OCI-LY3 (cell line): Measurements from ENCODE around the gene MRTFA.

Source experiments
- H2AFZ ChIP-seq: fragments of 200-600, 300-600 bp; shearing (Covaris generic); 2 replicates; pipeline ENCODE4 v1.6.0; 2014; ENCODE audit warnings: antibody characterized with exemption, low read depth, low read length
- H3K27ac ChIP-seq: fragments of 200-600, 300-600 bp; sonication (generic); 2 replicates; pipeline ENCODE4 v1.5.1; 2014; ENCODE audit warnings: mild to moderate bottlenecking, low read length, moderate library complexity, mixed read lengths
- H3K27me3 ChIP-seq: fragments of 200-600, 300-600 bp; sonication (generic); 2 replicates; pipeline ENCODE4 v1.6.1; 2014; ENCODE audit warnings: low read depth, low read length, mixed read lengths
- H3K36me3 ChIP-seq: fragments of 200-600, 300-600 bp; sonication (generic); replicated peaks from 2 replicates; pipeline ENCODE3; 2014; ENCODE audit warnings: low read depth, low read length, mixed read lengths
- H3K4me1 ChIP-seq: fragments of 300-600, 200-600 bp; sonication (generic); 2 replicates; pipeline ENCODE4 v1.6.1; 2014; ENCODE audit warnings: low read length, mixed read lengths
- H3K4me2 ChIP-seq: fragments of 200-600, 300-600 bp; sonication (generic); 2 replicates; pipeline ENCODE4 v1.6.1; 2014; ENCODE audit warnings: low read length, mixed read lengths
- H3K4me3 ChIP-seq: fragments of 300-600, 200-600 bp; sonication (generic); 2 replicates; pipeline ENCODE4 v1.5.1; 2014; ENCODE audit warnings: antibody characterized with exemption, mild to moderate bottlenecking, low read length, moderate library complexity
- H3K79me2 ChIP-seq: fragments of 300-600, 200-600 bp; shearing (Covaris generic); 2 replicates; pipeline ENCODE4 v1.6.1; 2014; ENCODE audit warnings: mild to moderate bottlenecking, low read length, mixed read lengths
- H3K9ac ChIP-seq: fragments of 300-600, 200-600 bp; shearing (Covaris generic); 2 replicates; pipeline ENCODE4 v1.6.0; 2014; ENCODE audit warnings: mild to moderate bottlenecking, low read length, moderate library complexity
- H3K9me3 ChIP-seq: fragments of 200-600, 300-600 bp; shearing (Covaris generic); 2 replicates; pipeline ENCODE4 v1.6.1; 2014; ENCODE audit warnings: low read length, mixed read lengths; ENCODE audit not compliant: insufficient read depth
- H4K20me1 ChIP-seq: fragments of 200-600, 300-600 bp; sonication (generic); 2 replicates; pipeline ENCODE4 v1.6.1; 2016; ENCODE audit warnings: low read length, mixed read lengths; ENCODE audit not compliant: insufficient read depth
- EZH2phosphoT487 ChIP-seq: fragments of 200-600 bp; shearing (Covaris generic); IDR thresholded peaks from 2 replicates; pipeline ENCODE4 v1.6.1; 2018; ENCODE audit warnings: antibody characterized with exemption, mixed run types, low read depth
- TF ChIP-seq, protein P1 (sequence below): fragments of 200-600, 300-600 bp; sonication (generic); IDR thresholded peaks from 2 replicates; pipeline ENCODE4 v1.5.1; 2014; ENCODE audit warnings: antibody characterized with exemption, low read length, low read depth

Gene MRTFA

DNA sequence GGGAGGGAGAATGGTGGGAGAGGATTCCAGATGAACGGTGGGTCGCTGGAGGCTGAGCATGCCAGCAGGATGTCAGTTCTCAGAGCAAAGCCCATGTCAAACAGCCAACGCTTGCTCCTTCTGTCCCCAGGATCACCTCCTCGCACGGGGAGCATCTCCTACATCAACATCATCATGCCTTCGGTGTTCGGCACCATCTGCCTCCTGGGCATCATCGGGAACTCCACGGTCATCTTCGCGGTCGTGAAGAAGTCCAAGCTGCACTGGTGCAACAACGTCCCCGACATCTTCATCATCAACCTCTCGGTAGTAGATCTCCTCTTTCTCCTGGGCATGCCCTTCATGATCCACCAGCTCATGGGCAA lies 44.3 kb upstream of the MRTFA start:
- TF ChIP-seq EZH2phosphoT487, result no peak
- TF ChIP-seq, protein P1, sequence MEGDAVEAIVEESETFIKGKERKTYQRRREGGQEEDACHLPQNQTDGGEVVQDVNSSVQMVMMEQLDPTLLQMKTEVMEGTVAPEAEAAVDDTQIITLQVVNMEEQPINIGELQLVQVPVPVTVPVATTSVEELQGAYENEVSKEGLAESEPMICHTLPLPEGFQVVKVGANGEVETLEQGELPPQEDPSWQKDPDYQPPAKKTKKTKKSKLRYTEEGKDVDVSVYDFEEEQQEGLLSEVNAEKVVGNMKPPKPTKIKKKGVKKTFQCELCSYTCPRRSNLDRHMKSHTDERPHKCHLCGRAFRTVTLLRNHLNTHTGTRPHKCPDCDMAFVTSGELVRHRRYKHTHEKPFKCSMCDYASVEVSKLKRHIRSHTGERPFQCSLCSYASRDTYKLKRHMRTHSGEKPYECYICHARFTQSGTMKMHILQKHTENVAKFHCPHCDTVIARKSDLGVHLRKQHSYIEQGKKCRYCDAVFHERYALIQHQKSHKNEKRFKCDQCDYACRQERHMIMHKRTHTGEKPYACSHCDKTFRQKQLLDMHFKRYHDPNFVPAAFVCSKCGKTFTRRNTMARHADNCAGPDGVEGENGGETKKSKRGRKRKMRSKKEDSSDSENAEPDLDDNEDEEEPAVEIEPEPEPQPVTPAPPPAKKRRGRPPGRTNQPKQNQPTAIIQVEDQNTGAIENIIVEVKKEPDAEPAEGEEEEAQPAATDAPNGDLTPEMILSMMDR, result no peak
- peaks cover 20% of the 10 kb centered on the region for H3K4me1 ChIP-seq
- no peak overlapping the region for H3K9ac ChIP-seq
- H3K9me3 ChIP-seq, result no peaks in the 10 kb centered on the region
- H3K27ac ChIP-seq, result no peak overlapping the region
- H4K20me1 ChIP-seq, result no peaks in the 10 kb centered on the region
- H2AFZ ChIP-seq, result no peak overlapping the region
- no peak overlapping the region for H3K4me3 ChIP-seq
- no peak overlapping the region for H3K4me2 ChIP-seq
- H3K79me2 ChIP-seq, result no peaks in the 10 kb centered on the region
- H3K27me3 ChIP-seq, result peaks cover 17% of the 10 kb centered on the region
- H3K36me3 ChIP-seq, result no peaks in the 10 kb centered on the region

- no peaks in the 10 kb centered on the region for H3K9me3 ChIP-seq
- peaks cover 17% of the 10 kb centered on the region for H3K4me1 ChIP-seq
- H3K4me2 ChIP-seq, result no peak overlapping the region
- no peaks in the 10 kb centered on the region for H3K79me2 ChIP-seq
- no peak overlapping the region for H3K9ac ChIP-seq
- no peak for TF ChIP-seq EZH2phosphoT487
- TF ChIP-seq, protein P1, result no peak
- no peaks in the 10 kb centered on the region for H3K36me3 ChIP-seq
- no peak overlapping the region for H3K27ac ChIP-seq
- no peaks in the 10 kb centered on the region for H4K20me1 ChIP-seq
- no peak overlapping the region for H2AFZ ChIP-seq
- no peak overlapping the region for H3K4me3 ChIP-seq
- peaks cover 17% of the 10 kb centered on the region for H3K27me3 ChIP-seq
These were observed 43.7 kb upstream of the MRTFA start for GRCh38 chr22:40679964-40680818.

- Histone ChIP-seq H3K27ac (no peak within 1 kb of the TSS), H3K27me3 (peaks cover 17% of the 10 kb centered on the region), H3K4me3 (no peak within 1 kb of the TSS), H3K36me3 (no peaks in the 10 kb centered on the region), H3K4me1 (peaks cover 10% of the 10 kb centered on the region), H3K9ac (no peak within 1 kb of the TSS), H3K9me3 (no peaks in the 10 kb centered on the region), H2AFZ (no peak within 1 kb of the TSS), H4K20me1 (no peaks in the 10 kb centered on the region), H3K79me2 (no peaks in the 10 kb centered on the region), H3K4me2 (no peak within 1 kb of the TSS)
- TF ChIP-seq, protein P1, result no peak
- no peak for TF ChIP-seq EZH2phosphoT487
These were observed 42.9 kb upstream of the MRTFA start, which contains the start of gene MCHR1 for GRCh38 chr22:40679249-40679963. TSS of gene MCHR1 (plus strand) at chr22:40679484. CDS start at chr22:40679653, 169 bp downstream.

DNA sequence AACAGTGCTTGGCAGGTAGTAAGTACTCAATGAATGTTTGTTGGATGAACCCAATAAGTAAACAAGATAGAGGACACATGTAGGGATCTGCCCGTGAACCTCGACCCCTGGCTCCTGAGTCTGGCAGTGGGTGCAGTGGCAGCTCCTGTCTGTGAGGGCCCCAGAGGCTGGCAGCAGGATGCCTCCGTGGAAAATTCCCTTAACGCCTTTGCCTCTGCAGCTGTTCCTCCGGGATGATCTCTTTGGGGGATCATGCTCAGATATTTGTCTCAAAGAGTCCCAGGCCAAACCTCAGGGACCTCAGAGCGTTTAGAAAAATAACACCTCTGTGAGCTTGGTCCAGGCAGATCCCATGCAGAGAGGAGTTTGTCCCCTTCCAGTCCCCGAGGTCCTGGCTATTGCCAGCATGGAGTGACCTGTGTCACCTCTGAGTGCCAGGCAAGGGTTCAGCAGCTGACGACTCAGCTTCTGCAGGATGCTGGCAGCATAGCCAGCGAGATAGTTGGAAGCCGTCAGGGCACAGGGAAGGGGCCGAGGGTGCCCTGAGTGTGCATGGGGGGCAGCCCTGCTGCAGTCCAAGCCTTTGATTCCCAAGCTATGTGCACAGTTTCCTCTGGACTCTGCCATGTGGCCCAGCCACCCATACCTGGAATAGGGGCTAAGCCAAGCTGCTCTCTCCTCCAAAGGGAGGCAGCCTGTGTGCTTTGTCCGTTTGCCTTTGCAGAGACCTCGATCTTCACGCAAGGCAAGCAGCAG lies 42.2 kb upstream of the MRTFA start:
- Histone ChIP-seq H3K36me3 (no peaks in the 10 kb centered on the region), H3K4me3 (no peak overlapping the region), H3K4me2 (no peak overlapping the region), H3K79me2 (no peaks in the 10 kb centered on the region), H3K27me3 (peaks cover 17% of the 10 kb centered on the region), H3K27ac (no peak overlapping the region), H3K9ac (no peak overlapping the region), H3K4me1 (peaks cover 9% of the 10 kb centered on the region), H3K9me3 (no peaks in the 10 kb centered on the region), H2AFZ (no peak overlapping the region), H4K20me1 (no peaks in the 10 kb centered on the region)
- TF ChIP-seq EZH2phosphoT487, result no peak
- TF ChIP-seq, protein P1, result no peak
